AG09319 (cell line): ENCODE measurements around the gene LRIG3.

Experiments
- DNase-seq: peaks from one replicate; pipeline ENCODE4 v3.0.0-alpha.2; 2010; ENCODE audit warnings: low read depth; ENCODE audit errors: extremely low read depth
- CTCF ChIP-seq: IDR thresholded peaks from 2 replicates; pipeline ENCODE4 v1.5.1; 2011; ENCODE audit warnings: low read depth, mild to moderate bottlenecking, inconsistent platforms, low read length, moderate library complexity

The LRIG3 gene

GRCh38 chr12:58922849-58923248 lies 2.5 kb upstream of the LRIG3 start:
- DNase-seq: no peak

GRCh38 chr12:58920961-58921861 lies 907 bp upstream of the LRIG3 start:
- no peak for DNase-seq
- no peak for TF ChIP-seq CTCF

More at GRCh38 chr12:58922849-58923248, 2.5 kb upstream of the LRIG3 start:
- TF ChIP-seq CTCF: no peak

- no peak for DNase-seq
- no peak for TF ChIP-seq CTCF
Observed at GRCh38 chr12:58919231-58920101, 838 bp downstream of the LRIG3 start.

GRCh38 chr12:58918469-58918844 lies 1.8 kb downstream of the LRIG3 start:
- no peak for DNase-seq
- no peak for TF ChIP-seq CTCF

DNA sequence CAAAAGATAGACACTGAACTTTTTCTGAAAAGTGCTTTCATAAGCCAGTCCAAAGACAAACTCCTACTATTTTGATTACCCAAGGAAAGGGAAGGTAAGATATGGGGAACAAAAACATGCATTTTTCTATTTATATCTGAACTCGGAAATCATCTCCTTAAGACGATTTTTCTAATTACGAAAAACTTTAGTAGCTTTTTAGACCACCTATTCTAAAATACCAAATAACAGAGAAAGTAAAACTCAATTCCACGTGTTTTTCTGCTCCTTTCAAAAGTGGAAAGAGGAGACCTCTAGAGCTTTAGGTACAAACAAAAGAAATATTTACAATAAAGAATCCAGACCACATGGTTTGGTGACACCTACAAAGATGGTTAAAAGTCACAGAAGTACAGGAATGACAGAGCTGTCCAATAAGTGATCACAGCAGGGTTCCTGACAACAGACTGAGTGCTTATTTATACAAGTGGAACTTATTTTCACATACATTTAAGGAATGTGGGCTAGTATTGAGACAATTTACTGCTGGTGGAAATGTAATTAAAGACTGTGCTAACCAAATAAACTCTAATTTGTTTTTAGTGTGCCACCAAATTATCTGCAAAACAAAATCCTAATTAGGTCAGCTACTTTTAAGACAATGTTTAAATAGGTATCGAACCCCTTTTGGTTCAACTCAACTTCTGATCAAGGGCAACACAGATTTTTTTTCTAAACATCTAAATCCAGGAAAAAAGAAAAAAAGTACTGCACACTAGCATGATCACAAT lies 2.4 kb downstream of the LRIG3 start:
- DNase-seq: no peak
- no peak for TF ChIP-seq CTCF

- no peak for DNase-seq
- no peak for TF ChIP-seq CTCF
Observed at GRCh38 chr12:58916921-58917511, 3.3 kb downstream of the LRIG3 start.
